HG03135 (cell line): Measurements from ENCODE around the gene HLCS.

ENCODE experiments used
- ATAC-seq: cut with Tn5 transposase; IDR thresholded peaks from one replicate; pipeline ENCODE4 v1.9.1; 2021; ENCODE audit warnings: mild to moderate bottlenecking, moderate library complexity; ENCODE audit not compliant: unreplicated experiment

HLCS gene

DNA sequence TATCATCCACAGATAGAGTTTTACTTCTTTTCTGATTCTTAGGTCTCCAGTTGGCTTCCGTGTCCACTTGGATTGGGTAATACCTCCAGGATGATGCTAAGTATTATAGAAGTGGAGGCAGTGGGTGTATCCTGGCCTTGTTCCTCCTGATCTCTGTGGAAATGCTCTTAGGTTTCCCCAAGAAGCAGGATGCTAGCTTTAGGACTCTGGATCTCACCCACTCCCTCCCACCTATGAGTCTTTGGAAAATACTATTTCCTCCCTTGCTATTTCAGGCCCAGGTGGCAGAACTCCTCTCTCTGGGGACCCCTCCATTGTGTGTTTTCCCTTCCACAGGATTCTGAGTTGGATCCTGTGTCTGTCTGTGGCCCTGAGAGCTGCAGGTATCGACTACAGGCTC lies 180.9 kb downstream of the HLCS start:
- ATAC-seq: no peak

DNA sequence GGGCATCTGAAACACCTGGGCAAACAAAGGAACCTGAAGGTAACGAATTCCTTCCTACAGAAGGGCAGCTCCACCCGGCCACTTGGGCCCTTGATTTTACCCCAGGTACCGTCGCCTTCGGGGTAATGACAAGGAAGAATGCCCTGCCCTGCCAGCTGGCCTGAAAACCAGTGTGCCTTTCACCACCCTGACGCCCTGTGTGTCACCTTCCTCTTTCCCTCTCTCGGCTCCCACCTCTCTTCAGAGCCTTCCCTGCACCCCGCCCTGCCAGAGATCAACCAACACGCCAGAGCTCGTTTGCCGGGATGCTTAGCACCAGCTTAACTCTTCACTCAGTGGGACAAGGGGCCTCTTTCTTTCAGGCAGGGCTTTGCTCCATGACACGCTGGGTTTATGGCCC lies 181.5 kb downstream of the HLCS start:
- no peak for ATAC-seq

DNA sequence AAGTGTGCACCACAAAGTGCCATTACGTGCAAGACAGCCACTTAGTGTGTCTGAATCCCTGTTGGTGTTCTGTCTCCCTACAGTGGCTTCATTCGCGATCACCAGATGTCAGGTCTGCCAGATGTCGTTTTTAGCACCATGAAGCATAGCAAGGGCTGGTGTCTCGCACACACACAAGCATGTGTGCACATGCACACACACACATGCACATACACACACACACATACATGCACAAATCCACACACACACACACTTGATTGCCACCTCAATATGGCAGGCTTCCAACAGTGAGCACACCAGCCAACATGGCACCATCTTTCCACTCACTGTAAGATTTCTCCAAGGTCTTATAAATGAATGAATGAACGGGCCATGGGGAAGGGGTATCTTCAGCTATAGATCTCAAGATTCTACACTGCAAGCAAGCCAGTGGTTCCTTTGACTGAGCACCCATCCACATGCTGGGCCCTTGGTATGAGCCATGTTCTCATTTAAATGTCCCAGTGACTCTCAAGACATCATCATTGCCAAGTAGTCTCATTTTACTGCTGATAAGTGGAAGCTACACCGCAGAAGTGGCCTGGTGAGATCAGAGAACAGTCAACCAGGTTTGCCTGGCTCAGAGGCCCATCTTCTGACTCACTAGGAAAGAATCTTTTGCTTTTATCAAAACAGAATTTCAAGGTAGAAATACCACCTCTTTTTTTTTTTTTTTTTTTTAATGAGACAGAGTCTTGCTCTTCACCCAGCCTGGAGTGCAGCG lies 182.7 kb downstream of the HLCS start:
- ATAC-seq: no peak

DNA sequence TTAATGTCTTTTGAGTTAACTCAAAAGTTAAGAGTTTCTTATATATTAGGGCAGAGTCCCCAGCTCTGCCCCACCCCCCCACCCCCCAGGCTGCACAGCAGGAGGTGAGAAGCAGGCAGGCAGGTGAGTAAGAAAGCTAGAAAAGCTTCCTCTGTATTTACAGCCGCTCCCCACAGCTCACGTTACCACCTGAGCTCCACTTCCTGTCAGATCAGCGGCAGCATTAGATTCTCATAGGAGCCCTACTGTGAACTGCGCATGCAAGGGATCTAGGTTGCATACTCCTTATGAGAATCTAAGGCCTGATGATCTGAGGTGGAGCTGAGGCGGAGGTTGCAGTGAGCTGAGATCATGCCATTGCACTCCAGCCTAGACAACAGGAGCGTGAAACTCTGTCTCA lies 185.6 kb downstream of the HLCS start:
- ATAC-seq: no peak

DNA sequence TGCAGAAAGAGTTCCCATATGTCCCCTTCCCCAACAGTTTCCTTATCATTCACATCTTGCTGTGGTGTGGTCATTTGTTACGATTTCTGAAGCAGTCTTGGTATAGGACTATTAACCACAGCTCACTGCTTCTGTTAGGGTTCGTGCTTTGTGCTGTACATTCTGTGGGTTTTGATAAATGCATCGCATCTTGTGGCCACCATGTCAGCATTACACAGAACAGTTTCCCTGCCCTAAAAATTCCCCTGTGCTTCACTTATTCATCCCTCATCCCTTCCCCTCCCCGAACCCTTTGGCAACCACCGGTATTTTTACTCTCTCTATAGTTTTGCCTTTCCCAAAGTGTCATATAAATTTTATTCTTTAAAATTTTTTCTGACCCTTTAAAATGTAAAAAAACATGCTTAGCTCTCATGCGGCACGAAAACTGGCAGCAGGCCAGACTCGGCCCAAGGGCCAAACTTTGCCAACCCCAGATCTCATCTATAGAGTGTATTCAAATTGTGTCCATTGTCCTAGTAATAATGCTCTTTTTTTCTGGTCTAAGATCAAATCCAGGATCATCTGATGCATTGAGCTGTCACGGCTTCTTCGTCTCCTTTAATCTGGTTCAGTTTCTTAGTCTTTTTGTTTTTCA lies 189.4 kb downstream of the HLCS start:
- ATAC-seq: no peak

GRCh38 chr21:36773995-36774394 lies 192.5 kb downstream of the HLCS start:
- ATAC-seq: no peak

GRCh38 chr21:36773117-36773516 lies 193.4 kb downstream of the HLCS start:
- ATAC-seq: no peak

DNA sequence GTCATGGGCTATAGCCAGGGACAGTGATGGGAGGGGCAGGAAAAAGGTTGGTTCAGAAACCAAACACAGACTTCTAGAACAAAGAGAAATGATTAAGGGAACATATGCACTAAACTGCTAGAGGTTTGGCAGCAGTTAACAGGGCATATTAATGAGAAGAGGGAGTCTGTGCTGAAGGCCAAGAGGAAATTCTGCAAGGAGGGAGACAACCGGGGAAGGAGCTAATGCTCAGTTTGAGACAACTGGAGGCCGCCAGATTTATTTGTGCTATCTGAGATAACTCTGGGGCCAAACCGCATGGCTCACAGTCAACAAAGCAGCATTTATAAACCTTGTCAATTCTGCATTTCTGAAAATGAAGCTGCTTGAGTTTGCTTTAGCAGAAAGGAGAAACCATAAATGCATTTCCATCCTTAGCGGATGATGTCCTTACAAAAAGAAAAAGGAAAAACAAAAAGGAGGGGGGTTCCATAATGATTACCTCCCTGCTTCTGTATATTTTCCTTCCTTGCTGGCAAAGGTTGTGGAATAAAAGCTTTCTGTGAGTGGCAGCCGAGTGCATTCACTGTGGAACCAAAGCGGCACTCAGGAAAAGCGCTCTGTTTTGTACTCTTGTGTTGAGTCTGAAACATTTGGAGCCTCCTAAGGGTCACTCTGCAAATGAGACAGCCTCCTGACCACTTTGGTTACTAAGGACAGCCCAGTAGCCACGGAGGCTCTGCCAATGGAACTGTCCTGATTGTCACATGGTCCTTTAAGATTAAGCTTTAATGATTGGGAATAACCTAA lies 197.2 kb downstream of the HLCS start:
- no peak for ATAC-seq

DNA sequence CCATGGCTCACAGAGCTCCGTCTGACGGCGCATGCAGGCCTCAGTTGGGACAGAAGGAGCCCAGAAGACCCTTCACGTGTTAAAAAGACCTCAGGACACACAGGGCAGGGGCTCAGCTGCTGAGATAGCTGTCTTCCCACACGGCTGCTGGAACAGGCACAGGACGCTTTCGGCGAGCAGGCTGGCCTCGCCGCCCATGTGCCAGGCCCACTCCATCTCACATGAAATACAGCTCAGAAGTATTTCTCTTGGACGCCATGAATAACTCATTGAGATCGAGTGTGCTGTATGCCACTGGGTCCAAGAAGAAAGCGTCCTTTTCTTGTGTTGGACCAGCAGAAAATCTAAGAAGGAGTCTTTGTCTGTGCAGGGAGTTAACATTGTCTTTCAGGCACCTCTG lies 198.0 kb downstream of the HLCS start:
- no peak for ATAC-seq

DNA sequence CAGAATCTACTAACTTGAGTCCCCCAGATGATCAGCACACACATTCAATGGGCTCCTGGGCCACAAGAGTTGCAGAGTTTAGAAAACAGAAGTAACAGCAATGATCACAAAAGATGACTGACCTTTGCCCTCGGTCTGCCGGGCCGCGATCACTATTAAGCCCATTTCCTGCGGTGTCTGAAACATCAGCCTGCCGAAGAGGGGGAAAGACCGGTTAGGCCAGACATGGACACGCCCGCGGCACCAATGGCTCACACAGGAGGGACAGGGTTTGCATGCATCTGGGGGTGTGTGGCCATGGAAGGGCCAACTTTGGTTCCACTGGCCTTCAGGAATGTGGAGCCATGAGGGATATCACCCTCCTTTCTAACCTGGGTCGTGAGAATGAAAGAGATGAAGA lies 199.4 kb downstream of the HLCS start:
- no peak for ATAC-seq

- no peak for ATAC-seq
These were observed 200.0 kb downstream of the HLCS start for GRCh38 chr21:36766511-36766910.

GRCh38 chr21:36765229-36765628 lies 201.2 kb downstream of the HLCS start:
- no peak for ATAC-seq

GRCh38 chr21:36763305-36763704 lies 203.2 kb downstream of the HLCS start:
- ATAC-seq: no peak

- no peak for ATAC-seq
These were observed 203.8 kb downstream of the HLCS start for GRCh38 chr21:36762642-36763041.

DNA sequence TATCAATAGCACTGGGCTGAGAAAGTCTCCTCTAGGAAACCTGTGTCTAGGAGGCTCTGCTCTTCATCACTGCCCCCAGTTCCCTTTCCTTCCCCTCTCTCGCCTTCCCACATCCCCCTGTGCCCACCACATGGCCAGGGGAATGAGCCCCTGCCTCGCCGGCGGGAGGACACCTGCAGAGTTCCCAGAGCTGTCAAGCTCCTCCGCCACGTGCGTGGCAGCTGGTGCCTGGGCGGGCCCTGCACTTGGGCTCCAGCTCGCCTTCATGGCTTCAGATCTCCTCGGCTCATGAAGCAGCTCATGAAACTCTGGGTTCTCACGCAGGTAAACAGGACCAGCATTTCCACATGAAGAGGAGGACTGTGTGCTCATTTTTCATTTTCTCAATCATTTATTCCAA lies 204.8 kb downstream of the HLCS start:
- ATAC-seq: no peak

GRCh38 chr21:36759348-36760083 lies 207.0 kb downstream of the HLCS start:
- ATAC-seq: no peak

DNA sequence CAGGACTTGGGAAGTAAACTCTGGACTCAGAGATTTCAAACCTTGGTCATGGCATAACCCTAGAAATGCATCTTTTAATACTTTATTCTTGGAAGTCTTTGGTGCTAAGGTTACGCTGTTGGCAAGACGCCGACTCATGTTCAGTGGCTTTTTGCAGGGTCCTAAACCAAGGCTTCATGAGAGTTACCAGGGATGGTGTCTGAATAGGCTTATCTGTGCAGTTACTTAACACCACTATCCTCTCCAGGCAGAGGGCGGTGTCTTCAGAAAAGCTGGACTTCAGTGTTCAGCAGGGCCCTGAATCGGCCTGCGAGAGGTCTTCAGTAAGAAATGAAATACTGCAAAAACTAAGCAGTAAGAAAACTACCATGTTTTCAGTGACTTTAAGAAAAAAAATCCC lies 209.3 kb downstream of the HLCS start:
- ATAC-seq: no peak

- no peak for ATAC-seq
These were observed 209.9 kb downstream of the HLCS start for GRCh38 chr21:36756527-36756926.

- ATAC-seq: no peak
These were observed 212.1 kb downstream of the HLCS start for GRCh38 chr21:36754241-36754898.

DNA sequence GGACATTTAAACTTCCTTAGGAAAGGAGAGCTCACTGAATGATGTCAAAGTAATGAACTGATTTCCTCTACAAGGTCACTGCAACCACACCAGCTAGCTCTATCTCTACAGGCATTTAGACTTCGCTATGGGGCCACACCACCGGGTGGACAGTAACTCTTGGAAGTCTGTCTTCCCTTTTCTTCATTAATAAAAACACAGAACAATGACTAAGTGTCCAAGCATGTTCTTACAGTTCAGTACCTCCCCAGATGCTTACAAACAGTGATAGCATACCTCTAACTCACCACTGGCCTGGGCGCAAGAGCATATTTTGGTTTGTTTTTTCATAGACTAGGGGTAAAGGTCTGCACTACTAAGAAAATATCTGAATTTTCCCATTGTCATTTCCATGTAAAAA lies 212.9 kb downstream of the HLCS start:
- ATAC-seq: no peak

GRCh38 chr21:36751383-36751782 lies 215.1 kb downstream of the HLCS start:
- ATAC-seq: no peak
